ENCODE data around the gene PHF2.

GRCh38 chr9:93565089-93565488 is 11.3 kb upstream of the PHF2 start:
- TF ChIP-seq POLR2A (IDR thresholded peaks at IDR 0.05; ENCODE audit: low read length) (no peak), GATA1 (IDR thresholded peaks at IDR 0.05; ENCODE audit: low read depth, low read length) (no peak)
